GM23338 (cell line): ENCODE data around the gene PPIP5K2. TPM values are rescaled to one million over a fixed set of nuclear protein-coding genes. Genes with fewer than 3 reads are reported as not detected.

ENCODE experiments used
- ATAC-seq: fragments of 200-7000 bp; cut with Tn5 transposase; 3 replicates; pipeline ENCODE4 v1.9.1; 2020
- DNase-seq: peaks from one replicate; pipeline ENCODE4 v3.0.0-alpha.2; 2015; ENCODE audit warnings: low spot score
- H2AFZ ChIP-seq: fragments of 200-600 bp; sonication (generic); 2 replicates; pipeline ENCODE4 v1.8.0; 2016; ENCODE audit warnings: antibody characterized with exemption, mild to moderate bottlenecking, moderate library complexity
- H3F3A ChIP-seq: fragments of 200-600 bp; sonication (generic); replicated peaks from 2 replicates; pipeline ENCODE4 v1.8.0; 2017; ENCODE audit warnings: antibody characterized with exemption, mixed run types, low read depth
- H3K27ac ChIP-seq: fragments of 200-600 bp; sonication (generic); 2 replicates; pipeline ENCODE4 v1.6.1; 2016; ENCODE audit warnings: low read depth
- H3K27me3 ChIP-seq: fragments of 200-600 bp; sonication (generic); 2 replicates; pipeline ENCODE4 v1.8.0; 2016; ENCODE audit warnings: mild to moderate bottlenecking, mixed run types, moderate library complexity; ENCODE audit not compliant: insufficient read depth
- H3K36me3 ChIP-seq: fragments of 200-600 bp; sonication (generic); 2 replicates; pipeline ENCODE4 v1.8.0; 2016; ENCODE audit warnings: mild to moderate bottlenecking; ENCODE audit not compliant: insufficient read depth
- H3K4me1 ChIP-seq: fragments of 200-600 bp; sonication (generic); 2 replicates; pipeline ENCODE4 v1.8.0; 2016; ENCODE audit warnings: mild to moderate bottlenecking, moderate library complexity; ENCODE audit not compliant: insufficient read depth
- H3K4me2 ChIP-seq: fragments of 200-600 bp; sonication (generic); 2 replicates; pipeline ENCODE4 v1.7.1; 2017; ENCODE audit warnings: mixed run types
- H3K4me3 ChIP-seq: fragments of 200-600 bp; sonication (generic); 2 replicates; pipeline ENCODE4 v1.6.1; 2016; ENCODE audit warnings: mixed run types
- H3K79me2 ChIP-seq: fragments of 200-600 bp; sonication (generic); replicated peaks from 2 replicates; pipeline ENCODE4 v1.8.0; 2017; ENCODE audit warnings: mild to moderate bottlenecking; ENCODE audit not compliant: insufficient read depth
- H3K9me2 ChIP-seq: fragments of 200-600 bp; sonication (generic); 2 replicates; pipeline ENCODE4 v1.8.0; 2017; ENCODE audit not compliant: insufficient read depth
- H4K20me1 ChIP-seq: fragments of 200-600 bp; sonication (generic); replicated peaks from 2 replicates; pipeline ENCODE4 v1.8.0; 2017; ENCODE audit warnings: mild to moderate bottlenecking; ENCODE audit not compliant: insufficient read depth
- H3K27ac Mint-ChIP-seq: 2 replicates; pipeline ENCODE4 v1.8.0; 2020; ENCODE audit warnings: inconsistent platforms, mild to moderate bottlenecking, moderate library complexity, mixed read lengths
- H3K27me3 Mint-ChIP-seq: 3 replicates; pipeline ENCODE4 v1.8.0; 2022; ENCODE audit warnings: low read depth, mild to moderate bottlenecking, moderate library complexity, mixed read lengths, inconsistent platforms; ENCODE audit not compliant: insufficient read depth, poor library complexity
- H3K36me3 Mint-ChIP-seq: 3 replicates; pipeline ENCODE4 v1.8.0; 2021; ENCODE audit warnings: low read depth, mild to moderate bottlenecking, inconsistent platforms, moderate library complexity, mixed read lengths
- H3K4me1 Mint-ChIP-seq: 3 replicates; pipeline ENCODE4 v1.8.0; 2020; ENCODE audit warnings: mild to moderate bottlenecking, inconsistent platforms, mixed read lengths
- H3K4me3 Mint-ChIP-seq: 3 replicates; pipeline ENCODE4 v1.8.0; 2021; ENCODE audit warnings: moderate library complexity, mild to moderate bottlenecking, inconsistent platforms, mixed read lengths
- H3K9me3 Mint-ChIP-seq: 3 replicates; pipeline ENCODE4 v1.8.0; 2020; ENCODE audit warnings: moderate library complexity, mild to moderate bottlenecking, inconsistent platforms, mixed read lengths
- CREB1 ChIP-seq: fragments of 250-450 bp; sonication (Bioruptor Pico); IDR thresholded peaks from 2 replicates; pipeline ENCODE4 v1.5.0; 2020; ENCODE audit warnings: low read depth, mild to moderate bottlenecking, moderate library complexity
- EZH2 ChIP-seq: fragments of 200-600 bp; sonication (generic); IDR thresholded peaks from one replicate; pipeline ENCODE4 v1.8.0; 2017; ENCODE audit warnings: antibody characterized with exemption, mild to moderate bottlenecking, low read depth; ENCODE audit not compliant: unreplicated experiment
- NANOG ChIP-seq: IDR thresholded peaks from 2 replicates; pipeline ENCODE4 v1.6.1; 2016; ENCODE audit warnings: antibody characterized with exemption, borderline replicate concordance
- STAT1 ChIP-seq: IDR thresholded peaks from one replicate; pipeline ENCODE4 v1.6.1; 2016; ENCODE audit warnings: antibody characterized with exemption; ENCODE audit not compliant: unreplicated experiment
- ZNF114 ChIP-seq: fragments of 250-450 bp; sonication (Bioruptor Pico); IDR thresholded peaks from 2 replicates; pipeline ENCODE4 v1.5.0; 2020; ENCODE audit warnings: mild to moderate bottlenecking, moderate library complexity
- polyA plus RNA-seq: library from polyadenylated mRNA; unstranded; fragments of >200 nt; fragmentation: Nextera tagmentation; extraction: Ambion mirVana; gene quantifications from 2 replicates; pipeline ENCODE4 v1.2.1, GENCODE V29; 2016
- total RNA-seq: library from RNA; depleted of rRNA; stranded (reverse); fragments of >200 nt; shearing (Covaris generic); gene quantifications from 2 replicates; pipeline ENCODE4 v1.2.3, GENCODE V29; 2014
- TF ChIP-seq, protein P1 (sequence below): fragments of 250-450 bp; sonication (Bioruptor Pico); IDR thresholded peaks from 2 replicates; pipeline ENCODE4 v1.5.0; 2020; ENCODE audit warnings: mild to moderate bottlenecking, moderate library complexity
- TF ChIP-seq, protein P2 (sequence below): IDR thresholded peaks from 2 replicates; pipeline ENCODE4 v1.6.1; 2016; ENCODE audit warnings: antibody characterized with exemption
- TF ChIP-seq, protein P3 (sequence below), 2 experiments: fragments of 200-600 bp in 1 of 2; sonication (generic) in 1 of 2; conservative IDR thresholded peaks; 2 replicates each; pipeline versions ENCODE4 v1.5.1 to v1.6.1; 2016 to 2017; ENCODE audit warnings: antibody characterized with exemption in 2 of 2, low read depth in 2 of 2, mild to moderate bottlenecking in 2 of 2, moderate library complexity in 1 of 2
- TF ChIP-seq, protein P4 (sequence below): IDR thresholded peaks from one replicate; pipeline ENCODE4 v1.6.1; 2018; ENCODE audit warnings: antibody characterized with exemption; ENCODE audit not compliant: unreplicated experiment

PPIP5K2 gene
- total and polyA plus RNA-seq, 2 experiments from 2014 or later = 41.7 to 45.4 TPM

DNA sequence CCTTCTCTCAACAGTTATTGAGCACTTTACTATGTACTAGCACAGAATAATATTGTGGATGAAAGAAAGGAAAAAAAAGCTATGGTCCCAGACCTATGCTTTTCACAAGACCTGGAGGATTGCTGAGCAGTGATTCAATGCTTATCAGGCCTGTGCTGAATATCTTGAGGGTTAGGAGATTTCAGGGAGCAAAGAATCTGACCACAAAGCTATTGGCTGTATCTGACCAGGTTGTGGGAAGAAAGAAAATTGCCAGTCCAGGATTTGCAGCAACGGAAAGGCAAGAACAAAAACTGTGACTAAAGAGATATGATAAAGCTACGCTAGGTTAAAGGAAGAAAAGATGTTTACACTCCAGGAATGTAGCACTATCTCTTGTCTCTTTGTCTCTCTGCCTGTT is 123.6 kb downstream of the PPIP5K2 start (continued):
- TF ChIP-seq, protein P1, sequence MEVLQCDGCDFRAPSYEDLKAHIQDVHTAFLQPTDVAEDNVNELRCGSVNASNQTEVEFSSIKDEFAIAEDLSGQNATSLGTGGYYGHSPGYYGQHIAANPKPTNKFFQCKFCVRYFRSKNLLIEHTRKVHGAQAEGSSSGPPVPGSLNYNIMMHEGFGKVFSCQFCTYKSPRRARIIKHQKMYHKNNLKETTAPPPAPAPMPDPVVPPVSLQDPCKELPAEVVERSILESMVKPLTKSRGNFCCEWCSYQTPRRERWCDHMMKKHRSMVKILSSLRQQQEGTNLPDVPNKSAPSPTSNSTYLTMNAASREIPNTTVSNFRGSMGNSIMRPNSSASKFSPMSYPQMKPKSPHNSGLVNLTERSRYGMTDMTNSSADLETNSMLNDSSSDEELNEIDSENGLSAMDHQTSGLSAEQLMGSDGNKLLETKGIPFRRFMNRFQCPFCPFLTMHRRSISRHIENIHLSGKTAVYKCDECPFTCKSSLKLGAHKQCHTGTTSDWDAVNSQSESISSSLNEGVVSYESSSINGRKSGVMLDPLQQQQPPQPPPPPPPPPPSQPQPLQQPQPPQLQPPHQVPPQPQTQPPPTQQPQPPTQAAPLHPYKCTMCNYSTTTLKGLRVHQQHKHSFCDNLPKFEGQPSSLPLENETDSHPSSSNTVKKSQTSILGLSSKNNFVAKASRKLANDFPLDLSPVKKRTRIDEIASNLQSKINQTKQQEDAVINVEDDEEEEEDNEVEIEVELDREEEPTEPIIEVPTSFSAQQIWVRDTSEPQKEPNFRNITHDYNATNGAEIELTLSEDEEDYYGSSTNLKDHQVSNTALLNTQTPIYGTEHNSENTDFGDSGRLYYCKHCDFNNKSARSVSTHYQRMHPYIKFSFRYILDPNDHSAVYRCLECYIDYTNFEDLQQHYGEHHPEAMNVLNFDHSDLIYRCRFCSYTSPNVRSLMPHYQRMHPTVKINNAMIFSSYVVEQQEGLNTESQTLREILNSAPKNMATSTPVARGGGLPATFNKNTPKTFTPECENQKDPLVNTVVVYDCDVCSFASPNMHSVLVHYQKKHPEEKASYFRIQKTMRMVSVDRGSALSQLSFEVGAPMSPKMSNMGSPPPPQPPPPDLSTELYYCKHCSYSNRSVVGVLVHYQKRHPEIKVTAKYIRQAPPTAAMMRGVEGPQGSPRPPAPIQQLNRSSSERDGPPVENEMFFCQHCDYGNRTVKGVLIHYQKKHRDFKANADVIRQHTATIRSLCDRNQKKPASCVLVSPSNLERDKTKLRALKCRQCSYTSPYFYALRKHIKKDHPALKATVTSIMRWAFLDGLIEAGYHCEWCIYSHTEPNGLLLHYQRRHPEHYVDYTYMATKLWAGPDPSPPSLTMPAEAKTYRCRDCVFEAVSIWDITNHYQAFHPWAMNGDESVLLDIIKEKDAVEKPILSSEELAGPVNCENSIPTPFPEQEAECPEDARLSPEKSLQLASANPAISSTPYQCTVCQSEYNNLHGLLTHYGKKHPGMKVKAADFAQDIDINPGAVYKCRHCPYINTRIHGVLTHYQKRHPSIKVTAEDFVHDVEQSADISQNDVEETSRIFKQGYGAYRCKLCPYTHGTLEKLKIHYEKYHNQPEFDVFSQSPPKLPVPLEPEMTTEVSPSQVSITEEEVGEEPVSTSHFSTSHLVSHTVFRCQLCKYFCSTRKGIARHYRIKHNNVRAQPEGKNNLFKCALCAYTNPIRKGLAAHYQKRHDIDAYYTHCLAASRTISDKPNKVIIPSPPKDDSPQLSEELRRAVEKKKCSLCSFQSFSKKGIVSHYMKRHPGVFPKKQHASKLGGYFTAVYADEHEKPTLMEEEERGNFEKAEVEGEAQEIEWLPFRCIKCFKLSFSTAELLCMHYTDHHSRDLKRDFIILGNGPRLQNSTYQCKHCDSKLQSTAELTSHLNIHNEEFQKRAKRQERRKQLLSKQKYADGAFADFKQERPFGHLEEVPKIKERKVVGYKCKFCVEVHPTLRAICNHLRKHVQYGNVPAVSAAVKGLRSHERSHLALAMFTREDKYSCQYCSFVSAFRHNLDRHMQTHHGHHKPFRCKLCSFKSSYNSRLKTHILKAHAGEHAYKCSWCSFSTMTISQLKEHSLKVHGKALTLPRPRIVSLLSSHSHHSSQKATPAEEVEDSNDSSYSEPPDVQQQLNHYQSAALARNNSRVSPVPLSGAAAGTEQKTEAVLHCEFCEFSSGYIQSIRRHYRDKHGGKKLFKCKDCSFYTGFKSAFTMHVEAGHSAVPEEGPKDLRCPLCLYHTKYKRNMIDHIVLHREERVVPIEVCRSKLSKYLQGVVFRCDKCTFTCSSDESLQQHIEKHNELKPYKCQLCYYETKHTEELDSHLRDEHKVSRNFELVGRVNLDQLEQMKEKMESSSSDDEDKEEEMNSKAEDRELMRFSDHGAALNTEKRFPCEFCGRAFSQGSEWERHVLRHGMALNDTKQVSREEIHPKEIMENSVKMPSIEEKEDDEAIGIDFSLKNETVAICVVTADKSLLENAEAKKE = no peak
- TF ChIP-seq EZH2 (no peak), STAT1 (no peak), NANOG (no peak)

DNA sequence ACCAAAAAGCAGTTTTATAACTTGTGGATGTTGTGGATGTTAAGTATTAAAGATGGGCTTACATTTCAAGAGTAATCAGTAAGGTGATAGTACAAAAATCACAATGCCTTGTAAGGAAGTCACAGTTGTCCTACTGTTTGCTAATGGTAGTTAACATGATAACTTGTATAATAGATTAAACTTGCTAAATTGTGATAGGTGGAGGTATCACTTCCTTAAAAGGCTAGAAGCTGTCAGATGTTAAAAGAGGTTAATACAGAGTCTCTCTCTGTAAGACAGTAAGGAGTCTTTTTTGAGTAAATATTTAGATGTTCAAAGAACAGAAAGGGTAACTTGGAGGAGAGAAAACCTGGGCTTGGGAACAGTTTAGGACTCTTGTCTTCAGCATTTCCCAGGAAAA is 124.3 kb downstream of the PPIP5K2 start:
- Histone ChIP-seq H3K27me3 (no peaks in the 10 kb centered on the region), H3K4me3 (no peak overlapping the region), H2AFZ (peak overlapping the region; percentile 57; the same call in 1 of the 2 replicates), H3K27ac (no peak overlapping the region), H3K4me1 (no peaks in the 10 kb centered on the region), H4K20me1 (no peaks in the 10 kb centered on the region), H3K9me2 (no peaks in the 10 kb centered on the region; the same call in 1 of the 2 replicates), H3K79me2 (no peaks in the 10 kb centered on the region), H3F3A (no peaks in the 10 kb centered on the region), H3K4me2 (no peak overlapping the region), H3K36me3 (no peaks in the 10 kb centered on the region)
- Mint-ChIP-seq H3K9me3 (peaks cover 7% of the 10 kb centered on the region; the same call in 2 of the 3 replicates), H3K4me1 (no peaks in the 10 kb centered on the region; the same call in 1 of the 3 replicates), H3K36me3 (no peaks in the 10 kb centered on the region), H3K4me3 (no peak overlapping the region), H3K27me3 (peaks cover 1% of the 10 kb centered on the region), H3K27ac (no peak overlapping the region; the same call in 1 of the 2 replicates)
- ATAC-seq = no peak
- DNase-seq = no peak
- TF ChIP-seq ZNF114 (no peak), STAT1 (no peak), CREB1 (CRISPR knock-in tag) (no peak)
- TF ChIP-seq, protein P2, sequence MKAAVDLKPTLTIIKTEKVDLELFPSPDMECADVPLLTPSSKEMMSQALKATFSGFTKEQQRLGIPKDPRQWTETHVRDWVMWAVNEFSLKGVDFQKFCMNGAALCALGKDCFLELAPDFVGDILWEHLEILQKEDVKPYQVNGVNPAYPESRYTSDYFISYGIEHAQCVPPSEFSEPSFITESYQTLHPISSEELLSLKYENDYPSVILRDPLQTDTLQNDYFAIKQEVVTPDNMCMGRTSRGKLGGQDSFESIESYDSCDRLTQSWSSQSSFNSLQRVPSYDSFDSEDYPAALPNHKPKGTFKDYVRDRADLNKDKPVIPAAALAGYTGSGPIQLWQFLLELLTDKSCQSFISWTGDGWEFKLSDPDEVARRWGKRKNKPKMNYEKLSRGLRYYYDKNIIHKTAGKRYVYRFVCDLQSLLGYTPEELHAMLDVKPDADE = no peak
- TF ChIP-seq, protein P3, sequence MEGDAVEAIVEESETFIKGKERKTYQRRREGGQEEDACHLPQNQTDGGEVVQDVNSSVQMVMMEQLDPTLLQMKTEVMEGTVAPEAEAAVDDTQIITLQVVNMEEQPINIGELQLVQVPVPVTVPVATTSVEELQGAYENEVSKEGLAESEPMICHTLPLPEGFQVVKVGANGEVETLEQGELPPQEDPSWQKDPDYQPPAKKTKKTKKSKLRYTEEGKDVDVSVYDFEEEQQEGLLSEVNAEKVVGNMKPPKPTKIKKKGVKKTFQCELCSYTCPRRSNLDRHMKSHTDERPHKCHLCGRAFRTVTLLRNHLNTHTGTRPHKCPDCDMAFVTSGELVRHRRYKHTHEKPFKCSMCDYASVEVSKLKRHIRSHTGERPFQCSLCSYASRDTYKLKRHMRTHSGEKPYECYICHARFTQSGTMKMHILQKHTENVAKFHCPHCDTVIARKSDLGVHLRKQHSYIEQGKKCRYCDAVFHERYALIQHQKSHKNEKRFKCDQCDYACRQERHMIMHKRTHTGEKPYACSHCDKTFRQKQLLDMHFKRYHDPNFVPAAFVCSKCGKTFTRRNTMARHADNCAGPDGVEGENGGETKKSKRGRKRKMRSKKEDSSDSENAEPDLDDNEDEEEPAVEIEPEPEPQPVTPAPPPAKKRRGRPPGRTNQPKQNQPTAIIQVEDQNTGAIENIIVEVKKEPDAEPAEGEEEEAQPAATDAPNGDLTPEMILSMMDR (conservative IDR thresholded peaks at IDR 0.05; ENCODE audit: low read depth in 2 of 2) = no peak
- TF ChIP-seq, protein P4, sequence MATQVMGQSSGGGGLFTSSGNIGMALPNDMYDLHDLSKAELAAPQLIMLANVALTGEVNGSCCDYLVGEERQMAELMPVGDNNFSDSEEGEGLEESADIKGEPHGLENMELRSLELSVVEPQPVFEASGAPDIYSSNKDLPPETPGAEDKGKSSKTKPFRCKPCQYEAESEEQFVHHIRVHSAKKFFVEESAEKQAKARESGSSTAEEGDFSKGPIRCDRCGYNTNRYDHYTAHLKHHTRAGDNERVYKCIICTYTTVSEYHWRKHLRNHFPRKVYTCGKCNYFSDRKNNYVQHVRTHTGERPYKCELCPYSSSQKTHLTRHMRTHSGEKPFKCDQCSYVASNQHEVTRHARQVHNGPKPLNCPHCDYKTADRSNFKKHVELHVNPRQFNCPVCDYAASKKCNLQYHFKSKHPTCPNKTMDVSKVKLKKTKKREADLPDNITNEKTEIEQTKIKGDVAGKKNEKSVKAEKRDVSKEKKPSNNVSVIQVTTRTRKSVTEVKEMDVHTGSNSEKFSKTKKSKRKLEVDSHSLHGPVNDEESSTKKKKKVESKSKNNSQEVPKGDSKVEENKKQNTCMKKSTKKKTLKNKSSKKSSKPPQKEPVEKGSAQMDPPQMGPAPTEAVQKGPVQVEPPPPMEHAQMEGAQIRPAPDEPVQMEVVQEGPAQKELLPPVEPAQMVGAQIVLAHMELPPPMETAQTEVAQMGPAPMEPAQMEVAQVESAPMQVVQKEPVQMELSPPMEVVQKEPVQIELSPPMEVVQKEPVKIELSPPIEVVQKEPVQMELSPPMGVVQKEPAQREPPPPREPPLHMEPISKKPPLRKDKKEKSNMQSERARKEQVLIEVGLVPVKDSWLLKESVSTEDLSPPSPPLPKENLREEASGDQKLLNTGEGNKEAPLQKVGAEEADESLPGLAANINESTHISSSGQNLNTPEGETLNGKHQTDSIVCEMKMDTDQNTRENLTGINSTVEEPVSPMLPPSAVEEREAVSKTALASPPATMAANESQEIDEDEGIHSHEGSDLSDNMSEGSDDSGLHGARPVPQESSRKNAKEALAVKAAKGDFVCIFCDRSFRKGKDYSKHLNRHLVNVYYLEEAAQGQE = no peak
